Measurements from ENCODE around the gene ITPR2.

- no peak for TF ChIP-seq ZNF384 (IDR thresholded peaks at IDR 0.05)
- no peak for TF ChIP-seq SUZ12 (IDR thresholded peaks at IDR 0.05)
- TF ChIP-seq FOXM1 (IDR thresholded peaks at IDR 0.05; ENCODE audit: borderline replicate concordance): no peak
- TF ChIP-seq, protein P1, sequence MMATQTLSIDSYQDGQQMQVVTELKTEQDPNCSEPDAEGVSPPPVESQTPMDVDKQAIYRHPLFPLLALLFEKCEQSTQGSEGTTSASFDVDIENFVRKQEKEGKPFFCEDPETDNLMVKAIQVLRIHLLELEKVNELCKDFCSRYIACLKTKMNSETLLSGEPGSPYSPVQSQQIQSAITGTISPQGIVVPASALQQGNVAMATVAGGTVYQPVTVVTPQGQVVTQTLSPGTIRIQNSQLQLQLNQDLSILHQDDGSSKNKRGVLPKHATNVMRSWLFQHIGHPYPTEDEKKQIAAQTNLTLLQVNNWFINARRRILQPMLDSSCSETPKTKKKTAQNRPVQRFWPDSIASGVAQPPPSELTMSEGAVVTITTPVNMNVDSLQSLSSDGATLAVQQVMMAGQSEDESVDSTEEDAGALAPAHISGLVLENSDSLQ (IDR thresholded peaks at IDR 0.05): no peak
Measured at GRCh38 chr12:26851031-26851809, 18.2 kb upstream of the ITPR2 start.
